ENCODE results near the gene DENND2A.

The DENND2A gene

GRCh38 chr7:140484479-140484878 is 156.1 kb downstream of the DENND2A start:
- no peak for DNase-seq (ENCODE audit: low read depth)
- no peak for TF ChIP-seq CTCF (IDR thresholded peaks at IDR 0.05; ENCODE audit: control insufficient read depth, extremely low read depth, insufficient read depth)
- no peak overlapping the region for H3K4me3 ChIP-seq (ENCODE audit: low read depth, low read length)

- DNase-seq (ENCODE audit: low read depth): no peak
- H3K4me3 ChIP-seq (ENCODE audit: low read depth, low read length): peak overlapping the region; percentile 94
- no peak for TF ChIP-seq CTCF (IDR thresholded peaks at IDR 0.05; ENCODE audit: control insufficient read depth, extremely low read depth, insufficient read depth)
These were observed 160.9 kb downstream of the DENND2A start for GRCh38 chr7:140479739-140480084.

GRCh38 chr7:140479062-140479738 is 161.4 kb downstream of the DENND2A start, which contains the start of gene MKRN1:
TSS of gene MKRN1 (minus strand) at chr7:140479505. CDS start at chr7:140479344, 161 bp downstream.
- H3K4me3 ChIP-seq (ENCODE audit: low read depth, low read length): peak within 1 kb of the TSS; percentile 94
- DNase-seq (ENCODE audit: low read depth): peak; percentile 91
- no peak for TF ChIP-seq CTCF (IDR thresholded peaks at IDR 0.05; ENCODE audit: control insufficient read depth, extremely low read depth, insufficient read depth)

GRCh38 chr7:140478246-140479061 is 162.2 kb downstream of the DENND2A start:
- H3K4me3 ChIP-seq (ENCODE audit: low read depth, low read length): peak overlapping the region; percentile 94
- TF ChIP-seq CTCF (IDR thresholded peaks at IDR 0.05; ENCODE audit: control insufficient read depth, extremely low read depth, insufficient read depth): no peak
- no peak for DNase-seq (ENCODE audit: low read depth)

- H3K4me3 ChIP-seq (ENCODE audit: low read depth, low read length): peak overlapping the region; percentile 94
- TF ChIP-seq CTCF (IDR thresholded peaks at IDR 0.05; ENCODE audit: control insufficient read depth, extremely low read depth, insufficient read depth): no peak
- DNase-seq (ENCODE audit: low read depth): no peak
These were observed 163.8 kb downstream of the DENND2A start for GRCh38 chr7:140476698-140477261.

GRCh38 chr7:140475747-140476333 is 164.8 kb downstream of the DENND2A start:
- no peak for DNase-seq (ENCODE audit: low read depth)
- peak; percentile 60 for TF ChIP-seq CTCF (IDR thresholded peaks at IDR 0.05; ENCODE audit: control insufficient read depth, extremely low read depth, insufficient read depth)
- peak overlapping the region; percentile 5; the same call in 1 of the 2 replicates for H3K4me3 ChIP-seq (ENCODE audit: low read depth, low read length)

All from LNCaP clone FGC (cell line).